AG09319 (cell line): Measurements from ENCODE around the gene DCP2.

Experiments used
- DNase-seq: peaks from one replicate; pipeline ENCODE4 v3.0.0-alpha.2; 2010; ENCODE audit warnings: low read depth; ENCODE audit errors: extremely low read depth
- CTCF ChIP-seq: IDR thresholded peaks from 2 replicates; pipeline ENCODE4 v1.5.1; 2011; ENCODE audit warnings: low read depth, mild to moderate bottlenecking, inconsistent platforms, low read length, moderate library complexity

DCP2 gene

GRCh38 chr5:112976432-112977309 is at the start of gene DCP2:
DCP2 (plus strand) TSS chr5:112976798; CDS start chr5:112976934, 136 bp downstream.
- no peak for TF ChIP-seq CTCF
- DNase-seq, result peak; percentile 97

GRCh38 chr5:112929336-112930081 is 47.1 kb upstream of the DCP2 start:
- no peak for TF ChIP-seq CTCF
- no peak for DNase-seq

- no peak for TF ChIP-seq CTCF
- DNase-seq, result no peak
These were observed 46.6 kb upstream of the DCP2 start for GRCh38 chr5:112930082-112930344.

- DNase-seq, result no peak
These were observed 45.1 kb upstream of the DCP2 start for GRCh38 chr5:112931473-112931872.

GRCh38 chr5:112933105-112933504 is 43.5 kb upstream of the DCP2 start:
- TF ChIP-seq CTCF, result no peak
- DNase-seq, result no peak

More at GRCh38 chr5:112931473-112931872, 45.1 kb upstream of the DCP2 start:
- TF ChIP-seq CTCF, result no peak

GRCh38 chr5:112933651-112934365 is 42.8 kb upstream of the DCP2 start:
- no peak for TF ChIP-seq CTCF
- DNase-seq, result peak; percentile 55

- DNase-seq, result no peak
- no peak for TF ChIP-seq CTCF
These were observed 42.3 kb upstream of the DCP2 start for GRCh38 chr5:112934366-112934663.
